RWPE2 (cell line): ENCODE measurements around the gene NCBP1.

Experiments used
- ATAC-seq: fragments of 200-7000 bp; cut with Tn5 transposase; 3 replicates; pipeline ENCODE4 v1.9.1; 2021; ENCODE audit warnings: low read depth
- DNase-seq: peaks from one replicate; pipeline ENCODE4 v3.0.0-alpha.2; 2020; ENCODE audit warnings: low spot score
- H3K27ac ChIP-seq: fragments of 450-650 bp; 2 replicates; pipeline ENCODE4 v1.5.1; 2017; ENCODE audit warnings: mild to moderate bottlenecking; ENCODE audit not compliant: poor library complexity, severe bottlenecking
- H3K27me3 ChIP-seq: fragments of 250-450 bp; sonication (Bioruptor Pico); 2 replicates; pipeline ENCODE4 v1.5.1; 2021; ENCODE audit warnings: mild to moderate bottlenecking, moderate library complexity; ENCODE audit not compliant: insufficient read depth, poor library complexity, severe bottlenecking
- H3K36me3 ChIP-seq: fragments of 250-450 bp; sonication (Bioruptor Pico); 2 replicates; pipeline ENCODE4 v1.5.1; 2020; ENCODE audit warnings: low read depth, mild to moderate bottlenecking, moderate library complexity
- H3K4me1 ChIP-seq: fragments of 250-450 bp; sonication (Bioruptor Pico); 2 replicates; pipeline ENCODE4 v1.5.1; 2021; ENCODE audit warnings: mild to moderate bottlenecking, moderate library complexity; ENCODE audit not compliant: insufficient read depth, poor library complexity, severe bottlenecking
- H3K4me3 ChIP-seq: fragments of 250-450 bp; sonication (Bioruptor Pico); 2 replicates; pipeline ENCODE4 v1.5.1; 2021; ENCODE audit warnings: mild to moderate bottlenecking, moderate library complexity; ENCODE audit not compliant: severe bottlenecking
- H3K9me3 ChIP-seq: fragments of 250-450 bp; sonication (Bioruptor Pico); 2 replicates; pipeline ENCODE4 v1.5.1; 2021; ENCODE audit warnings: mild to moderate bottlenecking, moderate library complexity; ENCODE audit not compliant: severe bottlenecking
- CTCF ChIP-seq: fragments of 450-650 bp; IDR thresholded peaks from one replicate; pipeline ENCODE4 v1.5.1; 2017; ENCODE audit warnings: mild to moderate bottlenecking, moderate library complexity; ENCODE audit not compliant: poor library complexity, severe bottlenecking

Gene NCBP1

GRCh38 chr9:97703437-97704344 lies 70.1 kb downstream of the NCBP1 start:
- H3K4me3 ChIP-seq = no peak overlapping the region
- ATAC-seq = peak; percentile 94
- no peaks in the 10 kb centered on the region for H3K9me3 ChIP-seq
- no peaks in the 10 kb centered on the region for H3K27me3 ChIP-seq
- no peak for DNase-seq
- H3K4me1 ChIP-seq = peaks cover 16% of the 10 kb centered on the region
- H3K27ac ChIP-seq = peak overlapping the region; percentile 65
- H3K36me3 ChIP-seq = no peaks in the 10 kb centered on the region
- no peak for TF ChIP-seq CTCF

GRCh38 chr9:97704345-97704677 lies 70.7 kb downstream of the NCBP1 start:
- peak overlapping the region; percentile 65 for H3K27ac ChIP-seq
- no peak overlapping the region for H3K4me3 ChIP-seq
- no peaks in the 10 kb centered on the region for H3K27me3 ChIP-seq
- H3K36me3 ChIP-seq = no peaks in the 10 kb centered on the region
- H3K9me3 ChIP-seq = no peaks in the 10 kb centered on the region
- ATAC-seq = peak; percentile 24; the same call in 2 of the 3 replicates
- peaks cover 16% of the 10 kb centered on the region for H3K4me1 ChIP-seq
- no peak for TF ChIP-seq CTCF
- DNase-seq = no peak

- Histone ChIP-seq H3K4me1 (peaks cover 16% of the 10 kb centered on the region), H3K36me3 (no peaks in the 10 kb centered on the region), H3K4me3 (no peak overlapping the region), H3K9me3 (no peaks in the 10 kb centered on the region), H3K27me3 (no peaks in the 10 kb centered on the region), H3K27ac (peak overlapping the region; percentile 65)
- ATAC-seq = no peak
- no peak for TF ChIP-seq CTCF
- no peak for DNase-seq
Observed at GRCh38 chr9:97704851-97705250, 71.2 kb downstream of the NCBP1 start.

- Histone ChIP-seq H3K4me1 (peaks cover 16% of the 10 kb centered on the region), H3K4me3 (no peak overlapping the region), H3K36me3 (no peaks in the 10 kb centered on the region), H3K27me3 (no peaks in the 10 kb centered on the region), H3K9me3 (no peaks in the 10 kb centered on the region), H3K27ac (no peak overlapping the region)
- DNase-seq = no peak
- no peak for TF ChIP-seq CTCF
- no peak for ATAC-seq
Observed at GRCh38 chr9:97705354-97705950, 71.8 kb downstream of the NCBP1 start.

- no peak for ATAC-seq
- no peak for DNase-seq
- Histone ChIP-seq H3K36me3 (no peaks in the 10 kb centered on the region), H3K27ac (no peak overlapping the region), H3K27me3 (no peaks in the 10 kb centered on the region), H3K9me3 (no peaks in the 10 kb centered on the region), H3K4me3 (no peak overlapping the region), H3K4me1 (peaks cover 16% of the 10 kb centered on the region)
- no peak for TF ChIP-seq CTCF
Observed at GRCh38 chr9:97706246-97706645, 72.6 kb downstream of the NCBP1 start.
